Measurements from ENCODE around the gene WDR5.

Gene WDR5

DNA sequence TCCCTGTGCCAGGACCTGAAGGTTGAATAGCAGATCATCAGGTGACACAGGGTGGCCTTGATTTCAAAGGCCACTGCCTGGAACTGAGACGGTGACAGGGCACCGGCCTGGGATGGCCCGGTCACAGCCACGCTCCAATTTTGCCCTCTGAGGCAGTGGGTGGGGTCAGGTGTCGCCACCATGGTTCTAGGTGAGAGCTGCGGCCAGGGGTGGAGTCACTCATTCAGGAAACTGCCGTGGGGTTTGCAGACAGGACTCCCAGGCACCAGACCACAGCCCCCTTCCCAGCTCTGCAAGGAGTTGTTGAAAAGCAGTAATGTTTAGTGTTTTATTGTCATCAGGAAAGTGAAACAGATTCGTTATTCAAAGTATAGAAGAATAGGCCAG lies 45.8 kb downstream of the WDR5 start:
- WGBS (ENCODE audit: extremely low coverage, insufficient coverage, low lambda C conversion rate): no CpG with 5 or more reads among the region's 8 CpGs

GRCh38 chr9:134182554-134183085 lies 46.7 kb downstream of the WDR5 start:
- H3K4ac ChIP-seq (ENCODE audit: low read depth, low read length): no peak overlapping the region
- no peak overlapping the region for H3K4me2 ChIP-seq (ENCODE audit: low read length)
- no peak overlapping the region for H2AK5ac ChIP-seq (ENCODE audit: low read length)
- H3K36me3 ChIP-seq (ENCODE audit: control insufficient read depth, insufficient read depth, low read length): no peaks in the 10 kb centered on the region
- no peak overlapping the region for H2BK15ac ChIP-seq (replicated peaks; ENCODE audit: low read depth)
- H3K4me1 ChIP-seq (ENCODE audit: control insufficient read depth, low read depth, low read length): no peaks in the 10 kb centered on the region
- H3K27ac ChIP-seq (ENCODE audit: low read depth, low read length): no peak overlapping the region
- no peak overlapping the region for H2BK120ac ChIP-seq (ENCODE audit: low read depth, low read length)
- H4K5ac ChIP-seq (ENCODE audit: low read length): no peak overlapping the region
- H3K4me3 ChIP-seq (ENCODE audit: low read length): no peak overlapping the region
- no peak overlapping the region for H3K9ac ChIP-seq (ENCODE audit: low read length)
- peak; percentile 47 for DNase-seq
- H4K8ac ChIP-seq (ENCODE audit: low read depth, low read length): no peak overlapping the region
- H3K27me3 ChIP-seq (ENCODE audit: insufficient read depth, low read length, poor library complexity): no peaks in the 10 kb centered on the region
- no peaks in the 10 kb centered on the region for H3K79me2 ChIP-seq (ENCODE audit: control insufficient read depth, insufficient read depth, low read length)
- 100% methylated on average over 1 of the region's 4 CpGs for WGBS (ENCODE audit: extremely low coverage, insufficient coverage, low lambda C conversion rate)
- no peak overlapping the region for H2BK5ac ChIP-seq (ENCODE audit: low read length)
- no peak overlapping the region for H3K56ac ChIP-seq (ENCODE audit: low read length)
- no peak overlapping the region for H3K23ac ChIP-seq (ENCODE audit: low read length)
- H3K18ac ChIP-seq (ENCODE audit: low read length): no peak overlapping the region
- H3K79me1 ChIP-seq (ENCODE audit: low read length): no peaks in the 10 kb centered on the region

More for the DNA sequence above, 45.8 kb downstream of the WDR5 start:
- Histone ChIP-seq H3K4ac (ENCODE audit: low read depth, low read length) (no peak overlapping the region), H2BK15ac (replicated peaks; ENCODE audit: low read depth) (no peak overlapping the region), H3K56ac (ENCODE audit: low read length) (no peak overlapping the region), H4K8ac (ENCODE audit: low read depth, low read length) (no peak overlapping the region), H3K36me3 (ENCODE audit: control insufficient read depth, insufficient read depth, low read length) (no peaks in the 10 kb centered on the region), H4K5ac (ENCODE audit: low read length) (no peak overlapping the region), H3K4me1 (ENCODE audit: control insufficient read depth, low read depth, low read length) (no peaks in the 10 kb centered on the region), H3K9ac (ENCODE audit: low read length) (no peak overlapping the region), H3K27ac (ENCODE audit: low read depth, low read length) (no peak overlapping the region), H3K27me3 (ENCODE audit: insufficient read depth, low read length, poor library complexity) (no peaks in the 10 kb centered on the region), H3K79me2 (ENCODE audit: control insufficient read depth, insufficient read depth, low read length) (no peaks in the 10 kb centered on the region), H3K4me3 (ENCODE audit: low read length) (no peak overlapping the region), H3K79me1 (ENCODE audit: low read length) (no peaks in the 10 kb centered on the region), H2BK120ac (ENCODE audit: low read depth, low read length) (no peak overlapping the region), H3K18ac (ENCODE audit: low read length) (no peak overlapping the region), H2BK5ac (ENCODE audit: low read length) (no peak overlapping the region), H2AK5ac (ENCODE audit: low read length) (no peak overlapping the region), H3K4me2 (ENCODE audit: low read length) (no peak overlapping the region), H3K23ac (ENCODE audit: low read length) (no peak overlapping the region)
- no peak for DNase-seq

DNA sequence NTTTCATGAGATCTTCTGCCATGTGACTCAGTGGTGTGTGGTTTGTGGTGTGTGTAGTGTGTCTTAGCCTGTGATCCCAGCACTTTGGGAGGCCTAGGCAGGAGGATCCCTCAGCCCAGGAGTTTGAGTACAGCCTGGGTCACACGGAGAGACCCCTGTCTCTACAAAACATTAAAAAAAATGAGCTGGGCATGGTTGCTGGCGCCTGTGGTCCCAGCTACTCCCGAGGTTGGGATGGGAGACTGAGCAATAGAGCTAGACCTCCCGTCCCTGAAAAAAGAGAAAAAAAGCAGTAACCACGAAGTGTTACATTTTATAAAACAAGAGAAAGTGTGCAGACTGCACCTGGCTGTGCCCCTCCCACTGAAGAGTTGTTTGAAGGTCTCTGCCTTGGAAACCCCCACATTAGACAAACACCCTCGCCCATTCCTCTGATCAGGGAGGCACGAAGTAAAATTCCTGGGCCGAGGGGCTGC lies 49.7 kb downstream of the WDR5 start:
- Histone ChIP-seq H3K4ac (ENCODE audit: low read depth, low read length) (no peak overlapping the region), H3K27me3 (ENCODE audit: insufficient read depth, low read length, poor library complexity) (no peaks in the 10 kb centered on the region), H3K4me2 (ENCODE audit: low read length) (no peak overlapping the region), H3K9ac (ENCODE audit: low read length) (no peak overlapping the region), H2BK120ac (ENCODE audit: low read depth, low read length) (no peak overlapping the region), H2BK5ac (ENCODE audit: low read length) (no peak overlapping the region), H3K56ac (ENCODE audit: low read length) (no peak overlapping the region), H2BK15ac (replicated peaks; ENCODE audit: low read depth) (no peak overlapping the region), H3K4me3 (ENCODE audit: low read length) (no peak overlapping the region), H3K27ac (ENCODE audit: low read depth, low read length) (no peak overlapping the region), H3K79me2 (ENCODE audit: control insufficient read depth, insufficient read depth, low read length) (no peaks in the 10 kb centered on the region), H4K5ac (ENCODE audit: low read length) (no peak overlapping the region), H3K4me1 (ENCODE audit: control insufficient read depth, low read depth, low read length) (no peaks in the 10 kb centered on the region), H3K18ac (ENCODE audit: low read length) (no peak overlapping the region), H4K8ac (ENCODE audit: low read depth, low read length) (no peak overlapping the region), H3K23ac (ENCODE audit: low read length) (no peak overlapping the region), H2AK5ac (ENCODE audit: low read length) (no peak overlapping the region), H3K79me1 (ENCODE audit: low read length) (no peaks in the 10 kb centered on the region), H3K36me3 (ENCODE audit: control insufficient read depth, insufficient read depth, low read length) (no peaks in the 10 kb centered on the region)
- no CpG with 5 or more reads among the region's 8 CpGs for WGBS (ENCODE audit: extremely low coverage, insufficient coverage, low lambda C conversion rate)
- DNase-seq: peak; percentile 36

- Histone ChIP-seq H3K4ac (ENCODE audit: low read depth, low read length) (no peak overlapping the region), H3K23ac (ENCODE audit: low read length) (no peak overlapping the region), H3K4me3 (ENCODE audit: low read length) (no peak overlapping the region), H3K79me1 (ENCODE audit: low read length) (no peaks in the 10 kb centered on the region), H3K79me2 (ENCODE audit: control insufficient read depth, insufficient read depth, low read length) (no peaks in the 10 kb centered on the region), H2AK5ac (ENCODE audit: low read length) (no peak overlapping the region), H3K27me3 (ENCODE audit: insufficient read depth, low read length, poor library complexity) (no peaks in the 10 kb centered on the region), H3K9ac (ENCODE audit: low read length) (no peak overlapping the region), H2BK5ac (ENCODE audit: low read length) (no peak overlapping the region), H3K18ac (ENCODE audit: low read length) (no peak overlapping the region), H4K8ac (ENCODE audit: low read depth, low read length) (no peak overlapping the region), H2BK120ac (ENCODE audit: low read depth, low read length) (no peak overlapping the region), H3K4me1 (ENCODE audit: control insufficient read depth, low read depth, low read length) (no peaks in the 10 kb centered on the region), H3K4me2 (ENCODE audit: low read length) (no peak overlapping the region), H3K27ac (ENCODE audit: low read depth, low read length) (no peak overlapping the region), H2BK15ac (replicated peaks; ENCODE audit: low read depth) (no peak overlapping the region), H3K36me3 (ENCODE audit: control insufficient read depth, insufficient read depth, low read length) (no peaks in the 10 kb centered on the region), H4K5ac (ENCODE audit: low read length) (no peak overlapping the region), H3K56ac (ENCODE audit: low read length) (no peak overlapping the region)
- WGBS (ENCODE audit: extremely low coverage, insufficient coverage, low lambda C conversion rate): no CpG with 5 or more reads among the region's 21 CpGs
- no peak for DNase-seq
Observed at GRCh38 chr9:134186471-134187109, 50.7 kb downstream of the WDR5 start.

GRCh38 chr9:134187110-134187531 lies 51.2 kb downstream of the WDR5 start:
- Histone ChIP-seq H3K9ac (ENCODE audit: low read length) (no peak overlapping the region), H3K23ac (ENCODE audit: low read length) (no peak overlapping the region), H3K4me3 (ENCODE audit: low read length) (no peak overlapping the region), H4K8ac (ENCODE audit: low read depth, low read length) (no peak overlapping the region), H3K56ac (ENCODE audit: low read length) (no peak overlapping the region), H2BK120ac (ENCODE audit: low read depth, low read length) (no peak overlapping the region), H3K36me3 (ENCODE audit: control insufficient read depth, insufficient read depth, low read length) (no peaks in the 10 kb centered on the region), H3K79me2 (ENCODE audit: control insufficient read depth, insufficient read depth, low read length) (no peaks in the 10 kb centered on the region), H3K27me3 (ENCODE audit: insufficient read depth, low read length, poor library complexity) (no peaks in the 10 kb centered on the region), H2BK5ac (ENCODE audit: low read length) (no peak overlapping the region), H3K4me1 (ENCODE audit: control insufficient read depth, low read depth, low read length) (no peaks in the 10 kb centered on the region), H3K79me1 (ENCODE audit: low read length) (no peaks in the 10 kb centered on the region), H3K4ac (ENCODE audit: low read depth, low read length) (no peak overlapping the region), H2AK5ac (ENCODE audit: low read length) (no peak overlapping the region), H3K4me2 (ENCODE audit: low read length) (no peak overlapping the region), H3K27ac (ENCODE audit: low read depth, low read length) (no peak overlapping the region), H4K5ac (ENCODE audit: low read length) (no peak overlapping the region), H3K18ac (ENCODE audit: low read length) (no peak overlapping the region), H2BK15ac (replicated peaks; ENCODE audit: low read depth) (no peak overlapping the region)
- DNase-seq: peak; percentile 23
- no CpG with 5 or more reads among the region's 12 CpGs for WGBS (ENCODE audit: extremely low coverage, insufficient coverage, low lambda C conversion rate)
